NCI-H146 treated with DMSO at 0.1 percent for 48 hours (cell line): Measurements from ENCODE around the gene CALCB.
"Not testable (repeated sequence)": the region's sequence is repeated elsewhere in the genome, so short reads cannot be mapped to it uniquely, and the experiment has no call there.

Experiments used
- DNase-seq: peaks from one replicate; lab custom pipeline; 2025; ENCODE audit not compliant: unreplicated experiment; lab: John Stamatoyannopoulos, UW

CALCB gene, protein sequence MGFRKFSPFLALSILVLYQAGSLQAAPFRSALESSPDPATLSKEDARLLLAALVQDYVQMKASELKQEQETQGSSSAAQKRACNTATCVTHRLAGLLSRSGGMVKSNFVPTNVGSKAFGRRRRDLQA

DNA sequence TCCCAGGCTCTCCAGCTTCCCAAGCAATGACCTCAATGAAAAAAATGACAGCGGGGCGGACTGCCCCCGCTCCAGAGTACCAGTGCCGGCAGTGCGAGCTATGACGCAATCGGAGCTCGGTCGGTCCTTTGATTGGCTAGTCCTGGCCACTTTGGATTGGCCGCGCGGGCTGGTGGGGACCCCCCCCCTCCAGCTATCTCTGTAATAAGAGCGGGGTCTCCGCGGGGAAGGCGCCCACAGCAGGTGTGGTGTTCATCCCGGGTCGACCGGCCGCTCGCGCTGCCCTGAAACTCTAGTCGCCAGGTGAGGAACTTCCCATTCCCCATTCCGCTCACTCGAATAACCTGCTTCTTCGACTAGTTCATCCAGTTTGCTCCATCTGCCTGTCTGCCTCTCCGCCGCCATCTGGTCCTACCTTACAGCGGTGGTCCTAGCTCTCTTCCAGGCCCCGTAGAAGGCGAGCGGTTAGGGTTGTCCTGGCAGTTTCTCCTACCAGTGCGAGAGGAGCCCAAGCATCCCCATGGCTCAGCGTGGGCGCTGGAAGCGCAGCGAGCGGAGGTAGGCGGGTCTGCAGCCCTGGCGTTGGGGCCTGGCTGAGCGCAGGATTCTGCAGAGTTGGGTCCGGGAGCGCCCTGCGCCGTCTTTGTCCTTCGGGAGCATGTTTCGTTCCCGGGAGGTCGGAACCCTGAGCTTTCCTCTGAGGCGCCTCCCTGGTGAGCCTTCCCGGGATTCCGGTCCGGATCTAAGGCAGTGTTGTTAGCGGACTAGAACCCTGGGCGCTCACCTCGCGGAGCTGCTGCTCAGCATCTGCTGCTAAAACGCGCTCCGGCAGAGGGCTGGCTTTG lies at the start of gene CALCB:
CALCB (plus strand) TSS at position 233 of the 845 bp plus-strand sequence. CDS start 1,126 bp downstream, outside the sequence.
- DNase-seq = no peak

DNA sequence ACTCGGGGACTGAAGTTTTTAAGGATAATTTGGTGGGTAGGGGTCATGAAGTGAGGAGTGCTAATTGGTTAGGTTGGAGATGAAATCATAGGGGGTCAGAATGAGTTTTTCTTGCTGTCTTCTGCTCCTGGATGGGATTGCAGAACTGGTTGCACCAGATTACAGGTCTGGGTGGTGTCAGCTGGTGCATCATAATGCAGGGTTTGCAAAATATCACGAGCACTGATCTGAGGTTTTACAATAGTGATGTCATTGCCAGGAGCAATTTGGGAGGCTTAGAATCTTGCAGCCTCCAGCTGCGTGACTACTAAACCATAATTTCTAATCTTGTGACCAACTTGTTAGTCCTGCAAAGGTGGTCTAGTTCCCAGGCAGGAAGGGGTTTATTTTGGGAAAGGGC lies 46.4 kb upstream of the CALCB start:
- DNase-seq = no peak

DNA sequence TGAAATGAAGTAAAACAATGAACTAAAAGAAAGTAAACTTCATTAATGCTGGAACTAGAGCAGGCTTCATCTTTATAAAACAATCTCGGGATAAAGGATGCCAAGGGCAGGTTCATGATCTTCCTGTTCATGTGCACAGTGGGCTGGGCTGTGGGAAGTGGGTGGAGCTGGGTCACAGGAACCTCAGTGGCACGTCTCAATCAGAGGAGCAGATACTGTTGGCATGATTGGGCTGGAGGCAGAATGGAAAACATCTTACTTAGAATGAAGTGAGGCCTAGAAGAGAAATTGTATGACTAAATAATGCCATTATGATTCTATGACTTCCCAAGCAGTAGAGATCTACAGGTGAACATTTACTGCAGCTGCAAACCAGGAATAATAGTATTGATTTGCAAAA lies 45.4 kb upstream of the CALCB start:
- no peak for DNase-seq

DNA sequence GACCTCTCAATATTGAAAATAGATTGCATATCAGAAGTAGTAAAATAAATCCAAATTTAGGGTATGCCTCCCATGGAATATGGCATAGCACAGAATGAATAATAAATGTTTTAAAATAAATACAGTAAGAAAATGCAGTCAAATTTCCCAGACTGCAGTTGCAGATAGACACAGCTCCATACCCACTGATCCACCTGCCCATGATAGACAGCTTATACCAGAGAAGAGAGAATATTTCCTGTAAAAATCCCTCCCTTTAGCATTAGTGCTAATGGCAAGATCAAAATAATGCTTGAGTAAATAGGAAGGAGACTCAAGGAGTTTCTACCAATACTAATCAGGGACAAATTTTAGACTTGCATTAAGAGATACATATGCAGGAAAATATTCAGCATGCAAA lies 45.0 kb upstream of the CALCB start:
- no peak for DNase-seq

DNA sequence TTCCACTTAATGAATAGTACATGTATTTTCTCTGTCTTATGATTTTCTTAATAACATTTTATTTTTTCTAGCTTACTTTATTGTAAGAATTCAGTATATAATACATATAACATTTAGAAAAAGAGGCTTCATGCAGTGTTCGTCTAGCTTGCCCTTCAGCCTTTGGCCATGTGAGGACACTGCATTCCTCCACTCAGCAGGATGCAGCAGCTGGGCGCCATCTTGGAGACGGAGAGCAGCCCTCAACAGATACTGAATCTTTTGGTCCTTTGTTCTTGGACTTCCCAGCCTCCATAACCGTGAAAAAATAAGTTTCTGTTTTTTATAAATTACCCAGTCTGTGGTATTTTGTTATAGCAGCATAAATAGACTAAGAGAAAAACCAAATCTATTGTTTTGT lies 41.4 kb upstream of the CALCB start:
- not testable (repeated sequence) for DNase-seq

- DNase-seq = no peak
These were observed 38.6 kb upstream of the CALCB start for GRCh38 chr11:15034687-15035267.

DNA sequence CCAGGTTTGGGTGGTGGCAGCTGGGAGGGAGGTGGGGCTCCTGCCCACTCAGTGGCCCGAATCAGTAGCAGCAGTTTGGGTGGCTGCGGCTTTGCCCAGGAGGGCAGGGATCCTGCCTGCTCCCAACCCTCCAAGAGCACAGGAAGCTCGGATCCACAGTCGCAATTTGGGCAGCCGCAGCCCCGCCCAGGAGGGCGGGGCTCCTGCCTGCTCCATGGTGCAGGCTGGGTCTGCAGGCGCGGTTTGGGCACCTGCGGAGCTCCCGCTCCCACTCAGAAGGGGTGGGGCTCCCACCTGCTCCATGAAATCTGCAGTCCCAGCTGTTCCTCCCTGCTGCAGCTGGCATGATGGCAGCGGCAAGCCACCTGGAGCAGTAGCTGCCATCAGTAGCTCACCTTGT lies 38.1 kb upstream of the CALCB start:
- no peak for DNase-seq

GRCh38 chr11:15038963-15039362 lies 34.4 kb upstream of the CALCB start:
- DNase-seq = no peak

DNA sequence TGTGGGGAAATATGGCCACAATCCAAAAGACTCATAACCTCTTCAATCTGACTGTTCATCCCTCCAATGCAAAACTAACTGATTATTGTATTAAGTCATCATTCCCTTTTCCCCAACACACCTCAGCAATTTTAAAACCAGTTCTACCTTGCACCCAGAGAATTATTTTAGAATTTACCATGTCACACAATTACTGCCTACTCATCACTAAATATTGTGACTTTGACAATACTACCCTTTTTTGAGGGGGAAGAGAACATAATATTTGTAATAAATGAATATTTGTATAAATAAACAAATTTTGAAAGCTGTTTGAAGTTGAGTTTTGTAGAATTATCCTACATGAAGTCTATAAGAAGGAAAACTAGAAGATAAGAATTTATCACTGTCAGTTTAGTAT lies 28.2 kb upstream of the CALCB start:
- no peak for DNase-seq

DNA sequence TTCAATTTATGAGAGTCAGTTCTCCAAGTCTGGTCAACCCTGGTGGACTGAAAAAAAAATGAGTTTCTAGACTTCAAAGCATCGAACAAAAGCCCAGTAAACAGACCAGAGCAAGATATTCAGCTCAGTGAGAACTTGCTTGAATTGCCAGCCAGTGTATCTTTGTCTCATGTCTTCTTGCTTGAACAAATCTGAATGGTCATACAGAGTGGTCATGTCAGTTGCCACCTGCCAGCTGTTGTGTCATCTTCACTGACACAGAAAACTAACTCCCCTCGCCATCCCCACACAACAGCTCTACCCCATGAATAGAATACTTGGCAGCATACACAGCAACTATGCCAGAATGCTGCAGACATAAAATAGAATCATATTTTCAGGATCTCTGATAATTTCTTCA lies 27.5 kb upstream of the CALCB start:
- DNase-seq = no peak

- not testable (repeated sequence) for DNase-seq
These were observed 26.7 kb upstream of the CALCB start for GRCh38 chr11:15046673-15047072.

- no peak for DNase-seq
These were observed 24.8 kb upstream of the CALCB start for GRCh38 chr11:15048616-15049015.

GRCh38 chr11:15053191-15053685 lies 20.2 kb upstream of the CALCB start:
- no peak for DNase-seq

GRCh38 chr11:15055620-15056356 lies 17.6 kb upstream of the CALCB start:
- no peak for DNase-seq

DNA sequence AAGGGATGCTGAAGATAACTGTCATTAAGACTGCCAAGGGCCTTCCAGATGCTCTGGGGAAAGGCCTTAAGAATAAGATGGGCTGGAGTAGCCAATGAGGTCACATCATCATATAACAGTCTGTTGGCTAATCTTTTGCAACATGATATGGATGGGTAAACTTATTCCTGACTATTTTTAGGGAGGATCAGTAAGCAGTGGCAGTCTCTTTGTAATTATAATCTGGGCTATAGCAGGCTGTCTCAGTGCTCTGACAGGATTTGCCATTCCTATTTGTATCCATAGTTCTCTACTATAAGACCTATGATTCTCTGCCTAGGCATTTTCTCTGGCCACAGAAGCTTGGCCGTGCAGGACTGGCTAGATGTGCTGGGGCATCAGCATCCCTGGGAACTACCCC lies 16.1 kb upstream of the CALCB start:
- no peak for DNase-seq

DNA sequence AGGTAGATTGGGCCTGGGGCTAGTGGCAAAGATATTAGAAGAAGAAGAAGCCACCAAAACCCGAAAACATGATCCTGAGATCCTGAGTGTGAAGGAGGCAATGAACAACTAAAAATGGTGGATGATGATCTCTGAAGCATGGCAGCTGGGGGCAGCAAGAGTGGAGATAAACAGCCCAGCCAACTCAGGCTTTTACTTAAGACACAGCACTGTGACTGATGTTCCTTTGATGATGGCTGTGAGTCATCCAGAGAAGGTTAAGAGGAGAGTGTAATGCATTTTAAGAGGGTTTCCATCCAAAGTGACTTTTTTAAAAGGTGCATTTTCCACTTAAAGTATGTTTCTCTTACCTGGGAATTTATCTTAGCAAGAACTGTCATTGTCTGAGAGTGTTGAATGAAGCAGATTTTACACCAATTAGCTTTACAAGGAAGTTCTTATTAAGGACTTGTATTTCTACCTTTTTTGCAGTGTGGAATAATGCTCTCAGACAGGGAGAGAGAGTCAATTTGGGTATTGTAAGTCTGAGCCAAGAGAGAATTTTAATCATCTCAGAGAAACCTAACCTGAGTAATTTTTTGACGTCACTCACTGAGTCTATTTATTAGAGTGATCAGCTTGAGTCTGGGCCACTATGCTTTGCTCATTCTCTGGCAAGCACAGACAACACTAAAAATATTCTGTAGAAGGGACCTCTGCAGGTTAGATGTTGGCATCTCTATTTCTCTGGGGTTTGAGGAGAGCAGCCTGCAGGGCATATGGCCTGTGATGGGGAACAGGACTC lies 14.1 kb upstream of the CALCB start:
- no peak for DNase-seq

GRCh38 chr11:15062599-15062998 lies 10.8 kb upstream of the CALCB start:
- DNase-seq = no peak

- not testable (repeated sequence) for DNase-seq
These were observed 3.6 kb upstream of the CALCB start for GRCh38 chr11:15069751-15070150.

- DNase-seq = no peak
These were observed 1.7 kb upstream of the CALCB start for GRCh38 chr11:15071556-15072255.

DNA sequence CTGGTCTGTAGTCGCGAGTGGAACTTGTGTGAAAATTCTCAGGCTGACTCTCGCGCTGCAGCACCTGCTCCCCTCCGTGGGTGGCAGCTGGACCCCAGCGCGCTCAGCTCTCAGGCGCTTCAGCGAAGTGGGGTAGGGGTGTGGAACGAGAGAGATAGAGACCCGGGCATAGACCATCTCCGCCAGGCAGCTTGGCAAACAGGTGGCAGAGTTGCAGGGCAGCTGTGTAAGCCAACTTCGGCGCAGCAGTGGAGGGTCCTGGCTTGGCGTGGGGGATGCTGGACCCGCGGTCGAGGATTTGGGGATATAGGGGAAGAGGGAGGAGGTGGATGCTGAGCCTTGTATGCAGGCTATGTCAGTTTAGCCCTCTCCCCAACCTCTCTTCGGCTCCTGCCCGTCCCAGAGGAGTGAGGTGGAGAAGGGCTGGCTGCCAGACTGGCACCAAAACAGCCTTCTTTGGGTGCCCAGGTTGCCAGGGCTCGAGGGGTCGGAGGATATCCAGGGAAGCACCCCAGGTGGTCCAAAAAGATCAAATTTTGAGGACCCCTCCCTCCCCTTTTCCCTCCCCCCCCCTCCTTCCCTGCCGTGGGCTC lies 746 bp upstream of the CALCB start:
- DNase-seq = no peak
